DMS53 (cell line): ENCODE results near the gene REPS1.
"Not testable (repeated sequence)": the region's sequence is repeated elsewhere in the genome, so short reads cannot be mapped to it uniquely, and the experiment has no call there.

Experiments
- DNase-seq: peaks from one replicate; lab custom pipeline; 2025; lab: John Stamatoyannopoulos, UW

REPS1 gene

DNA sequence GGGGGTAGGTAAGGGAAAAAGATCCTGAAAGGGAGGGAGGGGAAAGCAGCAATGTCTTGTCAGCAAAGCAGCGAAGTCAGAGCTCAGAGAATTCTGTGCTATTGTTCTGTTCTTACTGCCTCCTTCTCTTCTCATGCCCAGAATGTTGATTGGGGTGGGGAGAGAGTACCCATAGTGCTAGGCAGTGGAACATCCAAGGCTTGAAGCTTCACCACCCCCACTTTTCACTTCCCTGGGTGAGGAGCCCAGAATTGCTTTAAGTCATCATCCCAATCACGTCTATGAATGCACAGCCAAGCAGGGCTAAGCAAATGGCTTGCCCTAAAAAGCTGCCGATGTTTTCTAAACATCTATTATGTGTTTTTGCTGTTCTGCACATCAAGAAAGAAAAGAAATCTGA lies 16.5 kb downstream of the REPS1 start:
- DNase-seq, result no peak

DNA sequence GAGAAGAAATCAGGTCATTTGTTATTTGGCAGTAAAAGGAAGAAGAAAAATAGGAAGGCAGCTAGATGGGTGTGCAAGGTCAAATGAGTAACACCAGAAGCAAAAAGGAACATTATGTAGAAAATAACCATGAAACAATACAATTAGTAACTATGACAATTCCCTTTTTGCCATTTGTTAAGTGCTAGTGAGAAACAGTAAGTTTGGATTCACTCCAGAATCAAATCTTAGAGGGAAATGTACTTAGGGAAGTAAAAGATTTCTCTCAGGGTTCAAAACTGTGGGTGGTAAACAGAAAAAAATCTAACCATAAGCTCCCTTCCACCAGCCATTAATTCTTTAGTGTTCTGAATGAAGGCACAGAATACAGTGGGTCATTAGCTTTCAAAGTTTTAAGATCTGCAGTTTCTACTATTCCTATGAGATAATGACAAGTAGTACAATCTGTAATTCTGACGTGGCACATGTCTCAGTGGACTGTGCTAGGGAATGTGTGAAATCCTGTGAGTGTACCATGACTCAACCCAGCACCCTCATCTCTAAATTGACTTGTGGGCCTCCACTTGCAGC lies 17.1 kb downstream of the REPS1 start:
- DNase-seq, result no peak

DNA sequence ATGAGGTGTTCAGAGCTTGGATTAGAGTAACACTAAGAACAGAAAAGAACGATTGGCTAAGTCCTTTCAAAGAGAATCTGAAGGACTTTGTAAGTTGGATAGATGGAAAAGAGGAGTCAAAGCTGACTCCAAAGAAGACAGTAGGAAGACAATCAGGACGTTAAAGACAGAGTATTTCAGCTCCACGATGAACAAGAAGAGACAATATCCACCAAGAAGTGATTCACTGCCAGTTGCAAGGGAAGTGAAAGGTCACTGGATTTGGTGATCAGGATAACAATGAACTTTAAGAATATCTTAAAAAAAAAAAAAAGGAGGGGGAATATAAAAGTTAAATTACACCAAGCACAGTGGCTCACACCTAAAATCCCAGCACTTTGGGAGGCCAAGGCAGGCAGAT lies 17.9 kb downstream of the REPS1 start:
- DNase-seq, result no peak

DNA sequence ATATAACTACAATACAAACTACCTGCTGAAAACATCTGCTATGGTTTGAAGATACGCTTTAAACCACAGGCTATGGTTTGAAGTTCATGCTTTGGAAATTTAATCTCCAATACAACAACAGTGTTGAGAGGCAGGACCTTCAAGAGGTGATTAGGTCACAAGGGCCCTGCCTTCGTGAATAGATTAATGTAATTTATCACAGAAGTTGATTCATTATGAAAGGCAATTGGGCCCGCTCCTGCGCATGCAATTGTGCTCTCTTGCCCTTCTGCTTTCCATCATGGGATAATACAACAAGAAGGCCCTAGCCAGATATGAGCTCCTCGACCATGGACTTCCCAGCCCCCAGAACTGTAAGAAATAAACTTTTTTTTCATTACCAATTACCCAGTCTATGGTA lies 21.2 kb downstream of the REPS1 start:
- no peak for DNase-seq

DNA sequence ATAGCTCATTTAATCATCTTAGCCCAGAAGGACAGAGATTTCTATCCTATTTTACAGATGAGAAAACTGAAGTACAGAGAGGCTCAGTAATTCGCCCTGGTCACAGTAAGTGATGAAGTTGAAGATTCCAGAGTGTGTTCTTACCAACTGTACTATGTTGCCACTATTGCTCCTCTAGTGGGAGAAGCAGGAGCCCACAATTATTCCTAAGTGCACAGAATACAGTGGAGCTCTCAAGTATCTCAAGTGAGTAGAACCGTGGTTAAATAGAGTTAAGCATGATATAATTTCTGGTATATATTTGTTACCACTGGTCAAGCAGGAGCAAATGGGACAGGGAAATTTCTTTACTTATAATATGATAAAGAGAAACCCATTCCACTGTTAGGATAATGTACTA lies 22.1 kb downstream of the REPS1 start:
- no peak for DNase-seq

DNA sequence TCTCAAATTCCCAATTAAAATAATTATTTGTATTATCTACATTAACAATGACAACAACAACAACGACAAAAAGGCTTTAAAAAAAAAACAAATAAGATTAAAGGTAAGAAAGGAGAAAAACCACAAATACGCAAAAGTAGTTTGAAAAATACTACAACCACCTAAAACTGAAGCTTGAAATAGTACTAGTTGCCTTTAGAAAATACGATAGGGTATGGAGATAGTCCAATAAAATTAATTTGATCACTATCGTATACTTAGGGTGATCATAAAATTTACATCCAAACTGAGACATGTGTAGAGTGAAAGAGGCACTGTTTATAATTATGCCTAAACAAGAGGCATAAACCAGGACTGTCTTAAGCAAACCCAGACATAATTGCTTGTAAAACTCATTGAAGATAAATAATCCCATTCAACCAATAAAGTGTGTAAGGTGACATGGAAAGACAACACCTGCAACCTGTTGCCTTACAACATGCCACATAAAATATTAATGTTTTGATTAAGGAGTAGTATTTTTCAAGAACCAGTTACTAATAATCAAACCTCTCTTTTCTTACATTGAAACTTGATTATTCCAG lies 22.7 kb downstream of the REPS1 start:
- no peak for DNase-seq

DNA sequence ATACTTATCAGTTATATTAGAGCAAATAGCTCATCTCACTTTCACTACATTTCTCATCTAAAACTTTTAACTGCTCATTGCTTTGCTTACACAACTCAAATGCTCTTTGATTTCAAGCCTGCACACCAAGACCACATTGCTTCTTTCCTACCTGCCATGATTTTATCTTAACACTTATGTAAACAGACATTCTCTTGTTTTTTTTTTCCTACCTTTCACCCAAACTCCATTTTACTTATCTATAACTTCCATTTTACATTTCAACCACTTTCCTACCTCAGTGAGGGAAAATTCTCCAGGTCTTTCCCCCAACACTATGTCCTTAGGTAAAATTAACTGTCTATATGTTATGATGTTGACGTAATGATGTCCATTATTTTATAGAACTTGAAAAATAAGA lies 24.0 kb downstream of the REPS1 start:
- no peak for DNase-seq

DNA sequence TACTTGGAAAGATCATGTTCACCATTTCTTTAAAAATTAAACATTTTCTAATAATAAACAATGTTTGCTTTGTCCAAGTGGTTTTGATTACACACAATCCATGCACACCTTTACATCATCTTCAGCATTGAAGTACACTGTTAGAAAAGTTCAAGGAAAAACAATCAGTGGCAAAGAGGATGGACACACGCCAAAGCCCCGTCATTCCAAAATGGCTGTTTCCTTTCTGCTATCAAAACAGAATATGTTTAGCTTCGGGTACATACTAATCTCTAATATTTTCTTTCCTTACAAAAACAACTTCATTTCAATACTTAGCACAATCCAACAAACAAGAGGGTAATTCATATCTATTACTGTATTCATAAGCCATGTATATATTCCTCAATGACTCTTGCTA lies 24.5 kb downstream of the REPS1 start:
- DNase-seq, result no peak

DNA sequence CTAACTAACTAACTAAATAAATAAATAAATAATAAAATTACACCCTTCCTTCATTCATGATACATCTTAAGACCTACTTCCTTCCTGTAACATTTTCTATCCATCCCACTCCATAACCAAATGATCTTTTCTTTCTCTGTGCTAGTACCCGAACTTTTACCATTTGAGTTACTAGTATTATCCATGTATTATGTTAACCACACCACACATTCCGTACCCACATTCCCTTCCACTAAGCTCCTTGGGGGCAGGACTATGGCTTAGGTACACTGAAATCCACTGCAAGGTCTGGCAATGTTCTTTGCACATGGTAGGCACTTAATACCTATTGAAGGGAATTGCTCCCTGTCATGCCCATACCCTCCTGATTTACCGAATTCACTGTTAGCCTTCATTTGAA lies 24.9 kb downstream of the REPS1 start:
- no peak for DNase-seq

DNA sequence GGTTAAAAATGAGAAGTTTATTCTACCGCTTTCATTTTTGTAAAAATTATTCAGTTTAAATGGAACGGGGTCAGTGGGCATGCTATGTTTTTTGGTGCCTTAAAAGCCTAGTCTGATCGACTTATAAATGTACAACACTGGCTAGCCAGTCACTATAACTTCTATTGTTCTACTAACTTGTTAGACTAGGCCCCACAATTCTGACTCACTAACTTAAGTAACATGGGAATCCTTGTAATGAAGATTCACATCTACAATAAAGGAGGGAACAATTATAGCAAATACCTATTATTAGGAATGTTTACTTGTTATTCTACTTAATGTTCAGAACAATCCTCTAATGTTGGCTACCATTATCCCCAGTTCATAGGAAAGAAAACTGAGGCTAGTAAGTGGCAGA lies 28.5 kb downstream of the REPS1 start:
- no peak for DNase-seq

DNA sequence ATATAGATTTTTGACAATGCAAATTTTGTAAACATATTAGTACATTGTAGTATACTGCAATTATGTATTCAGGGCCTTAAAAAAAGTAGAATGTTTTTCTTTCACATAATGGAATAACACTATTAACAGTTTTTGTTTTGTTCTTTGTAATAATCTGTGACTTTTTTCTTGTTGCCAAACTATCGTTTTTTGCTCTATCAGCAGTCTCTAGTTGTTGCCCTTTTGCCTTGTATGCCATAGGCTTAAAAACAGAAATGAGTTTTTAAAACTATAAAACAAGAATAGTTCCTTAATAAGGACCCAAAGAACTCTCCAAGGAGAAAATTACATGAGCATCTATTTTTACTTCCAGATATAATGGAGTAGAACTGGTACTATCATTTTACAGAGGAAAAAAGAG lies 29.5 kb downstream of the REPS1 start:
- DNase-seq, result no peak

DNA sequence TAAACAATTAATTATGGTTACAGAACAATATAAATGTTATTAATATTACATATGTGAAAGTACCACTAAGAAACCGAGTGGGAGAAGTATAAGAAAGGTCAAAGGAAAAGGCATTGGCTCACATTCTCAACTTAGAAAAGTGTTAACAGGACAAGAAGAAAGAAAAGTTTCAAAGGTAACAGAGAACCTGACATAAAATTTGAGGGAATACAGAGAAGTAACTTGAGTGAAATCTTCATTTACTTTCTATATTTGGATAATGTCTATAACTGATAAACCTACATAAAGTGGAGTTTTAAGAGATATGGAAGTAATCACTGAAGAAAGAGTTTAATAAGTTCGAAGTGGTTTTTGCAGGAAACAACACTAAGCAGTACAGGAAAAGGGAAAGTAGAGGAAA lies 30.1 kb downstream of the REPS1 start:
- DNase-seq, result no peak

DNA sequence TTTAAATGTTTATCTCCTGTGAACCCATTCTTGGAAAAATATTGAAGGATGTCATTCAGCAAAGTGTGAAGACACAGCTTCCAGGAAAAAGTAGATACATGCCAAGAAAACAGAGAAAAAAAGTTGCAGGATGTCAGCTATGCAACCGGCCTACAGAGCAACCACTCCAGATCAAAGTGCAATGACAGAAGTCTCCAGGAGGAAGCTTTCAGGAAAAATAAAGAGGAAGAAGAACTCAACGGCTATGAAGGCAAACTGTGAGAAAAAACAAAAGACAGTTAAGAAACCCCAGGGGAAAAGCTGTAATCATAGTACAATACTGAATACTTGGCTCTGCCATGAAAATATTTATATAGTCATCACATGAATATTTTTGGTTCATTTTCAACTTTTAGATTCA lies 30.6 kb downstream of the REPS1 start:
- DNase-seq, result peak; percentile 23

DNA sequence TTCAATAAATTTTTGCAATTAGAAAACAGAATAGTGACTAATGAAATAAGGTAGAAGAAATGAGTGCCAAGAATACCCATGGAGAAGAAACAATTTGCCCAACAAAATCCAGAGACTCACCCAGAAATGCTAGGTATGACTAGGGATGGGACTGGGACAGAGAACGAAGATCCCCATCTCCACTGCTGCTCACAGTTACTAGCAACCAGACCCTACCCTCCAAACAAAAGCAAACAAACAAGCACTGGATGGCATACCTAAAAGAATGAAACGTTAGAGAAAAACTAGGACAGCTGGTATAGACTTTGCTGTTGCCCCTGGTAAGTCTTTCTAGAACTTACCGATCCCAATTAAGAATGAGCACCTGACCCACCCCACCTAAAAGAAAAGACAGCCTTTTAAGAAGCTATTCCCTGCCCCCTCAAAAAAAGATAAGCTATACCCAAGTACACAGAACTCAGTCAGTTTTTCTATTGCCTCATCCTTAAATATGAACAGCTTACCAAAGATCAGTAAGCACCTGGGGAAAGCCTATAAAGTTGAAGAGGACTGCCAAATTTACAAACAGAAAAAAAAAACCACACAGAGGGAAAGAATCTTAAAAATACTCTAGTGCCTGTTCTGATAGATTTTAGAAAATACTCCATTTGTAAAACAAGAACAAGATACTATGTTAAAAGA lies 31.7 kb downstream of the REPS1 start:
- no peak for DNase-seq

DNA sequence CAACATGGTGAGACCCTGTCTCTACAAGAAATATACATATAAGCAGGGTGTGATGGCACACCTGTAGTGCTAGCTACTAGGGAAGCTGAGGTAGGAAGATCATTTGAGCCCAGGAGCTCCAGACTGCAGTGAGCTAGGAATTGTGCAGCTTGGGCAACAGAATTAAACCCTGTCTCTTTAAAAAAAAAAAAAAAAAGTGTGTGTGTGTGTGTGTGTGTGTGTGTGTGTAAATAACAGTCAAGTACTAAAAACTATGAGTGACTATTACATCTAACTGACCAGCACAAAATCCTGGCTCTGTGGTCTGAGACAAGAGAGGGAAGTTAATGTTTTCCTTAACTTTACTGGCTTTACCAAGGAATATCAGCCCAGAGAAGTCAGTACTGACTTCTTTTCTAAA lies 32.8 kb downstream of the REPS1 start:
- no peak for DNase-seq

DNA sequence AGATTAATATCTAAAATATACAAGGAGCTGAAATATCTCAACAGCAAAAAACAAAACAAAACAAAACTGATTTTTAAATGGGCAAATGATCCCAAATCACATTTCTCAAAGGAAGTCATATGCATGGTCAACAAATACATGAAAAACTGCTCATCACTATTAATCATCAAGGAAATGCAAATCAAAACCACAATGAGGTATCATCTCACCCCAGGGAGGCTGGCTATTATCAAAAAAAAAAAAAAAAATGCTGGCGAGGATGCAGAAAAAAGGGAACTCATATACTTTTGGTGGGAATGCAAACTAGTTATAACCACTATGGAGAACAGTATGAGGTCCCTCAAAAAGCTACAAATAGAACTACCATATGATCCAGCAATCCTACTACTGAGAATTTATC lies 34.6 kb downstream of the REPS1 start:
- no peak for DNase-seq

DNA sequence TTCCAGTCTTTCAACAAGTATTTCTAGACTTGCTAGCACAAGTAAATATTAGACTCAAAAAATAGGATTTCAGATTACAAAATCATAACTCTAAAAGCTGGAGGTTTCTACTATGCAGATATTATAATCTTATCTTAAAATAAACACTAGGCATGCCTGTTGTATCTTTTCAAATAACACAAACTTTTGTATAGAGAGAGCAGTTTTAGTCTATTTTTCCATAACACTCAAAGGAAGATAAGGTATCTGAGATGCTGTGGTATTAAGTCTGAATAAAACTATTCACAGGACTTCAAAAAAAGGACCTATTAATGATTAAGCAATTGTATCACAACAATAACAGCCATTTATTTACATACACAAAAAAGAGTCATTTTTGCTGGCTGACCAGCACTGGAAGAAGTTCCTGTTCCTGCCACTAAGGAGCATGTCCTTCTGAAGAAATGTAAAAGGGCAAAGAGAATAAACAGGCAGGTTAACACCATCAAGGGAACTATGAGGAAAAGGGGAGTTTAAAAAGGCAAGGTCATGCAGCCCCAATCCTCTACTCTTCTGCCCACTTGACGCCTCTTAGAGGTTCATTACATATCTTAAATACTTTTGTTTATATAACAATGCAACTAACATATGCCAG lies 39.4 kb downstream of the REPS1 start:
- peak; percentile 3 for DNase-seq

DNA sequence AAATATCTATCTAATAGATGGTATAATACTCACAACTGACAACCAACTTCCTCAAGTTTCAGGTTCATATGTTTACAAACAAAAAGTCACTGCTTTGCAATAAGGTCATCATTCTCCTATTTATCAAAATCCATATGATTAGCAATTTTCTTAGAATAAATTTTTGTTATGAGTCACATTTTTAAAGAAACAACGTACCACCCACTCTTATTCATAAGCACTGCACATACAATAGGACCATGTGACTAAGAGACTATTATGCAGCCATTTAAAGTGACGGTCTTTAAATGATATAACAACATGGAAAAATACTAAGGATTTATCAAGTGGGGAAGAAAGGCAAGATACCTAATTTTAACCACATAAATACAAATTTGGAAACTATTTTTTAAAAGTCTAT lies 40.0 kb downstream of the REPS1 start:
- no peak for DNase-seq

DNA sequence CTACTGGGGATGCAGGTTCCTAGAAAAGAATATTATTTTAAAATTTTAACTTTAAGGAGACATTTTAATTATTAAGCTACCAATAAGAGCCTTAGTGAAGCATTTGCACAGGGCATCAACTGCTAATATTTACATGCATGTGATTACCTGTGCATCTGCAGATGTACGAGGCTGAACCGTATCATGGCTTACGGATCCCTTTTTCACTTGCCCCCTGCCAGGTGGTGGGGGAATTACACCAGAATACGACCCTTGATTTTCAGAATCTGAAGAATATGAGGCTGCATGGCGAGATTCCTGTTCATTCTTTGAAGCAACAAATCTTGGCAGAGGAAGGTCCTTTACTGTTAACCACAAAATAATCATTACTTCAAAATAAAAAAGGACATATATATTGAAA lies 42.7 kb downstream of the REPS1 start:
- DNase-seq, result peak; percentile 14

DNA sequence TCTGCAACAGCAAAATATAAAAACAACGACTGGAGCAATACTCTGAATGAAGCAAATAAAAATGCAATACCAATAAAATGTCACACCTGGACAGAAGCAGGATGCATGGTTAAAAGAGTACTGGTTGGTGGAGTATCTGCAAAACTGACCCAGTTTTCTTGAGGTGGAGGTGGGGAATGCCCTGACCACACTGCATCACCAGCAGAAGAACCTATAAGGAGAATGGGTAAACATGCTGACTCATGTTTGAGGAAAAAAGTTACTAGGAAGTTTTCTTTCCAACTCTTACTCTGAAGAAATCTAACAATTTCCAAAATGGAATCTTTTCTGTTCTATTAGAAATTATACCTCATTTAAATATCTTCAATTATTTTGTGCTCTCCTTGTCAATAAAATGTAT lies 43.6 kb downstream of the REPS1 start:
- no peak for DNase-seq

DNA sequence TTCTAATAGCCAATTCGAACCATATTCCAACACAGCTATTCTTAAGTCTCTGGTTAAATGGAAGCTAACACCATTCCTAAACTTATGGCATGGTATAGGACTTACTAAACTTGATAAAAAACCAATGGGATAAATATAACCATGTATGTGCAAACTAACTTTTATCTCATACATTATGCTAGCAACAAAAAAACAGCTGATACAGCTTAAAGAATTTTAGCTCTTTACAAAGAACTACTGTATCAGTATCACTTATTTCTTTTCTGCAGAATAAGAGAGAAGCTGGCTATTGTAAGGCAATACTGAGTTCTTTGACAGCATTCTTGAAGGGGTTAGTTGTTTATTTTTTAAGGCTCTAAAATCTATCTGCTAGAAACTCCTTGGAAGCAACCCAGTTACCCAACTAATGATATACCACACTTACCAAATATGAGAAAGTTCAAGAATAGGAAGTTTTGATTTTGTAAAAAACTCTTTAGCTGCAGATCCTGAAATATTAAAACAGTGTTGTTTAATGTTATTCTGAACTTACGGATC lies 44.9 kb downstream of the REPS1 start:
- no peak for DNase-seq

DNA sequence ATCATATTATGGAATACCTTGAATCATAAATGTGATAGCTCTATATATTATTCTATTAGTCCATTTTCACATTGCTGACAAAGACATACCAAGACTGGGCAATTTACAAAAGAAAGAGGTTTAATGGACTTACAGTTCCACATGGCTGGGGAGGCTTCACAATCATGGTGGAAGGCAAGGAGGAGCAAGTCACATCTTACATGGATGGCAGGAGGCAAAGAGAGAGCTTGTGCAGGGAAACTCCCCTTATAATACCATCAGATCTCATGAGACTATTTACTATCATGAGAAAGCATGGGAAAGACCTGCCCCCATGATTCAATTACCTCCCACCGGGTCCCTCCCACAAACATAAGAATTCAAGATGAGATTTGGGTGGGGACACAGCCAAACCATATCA lies 51.2 kb downstream of the REPS1 start:
- not testable (repeated sequence) for DNase-seq

DNA sequence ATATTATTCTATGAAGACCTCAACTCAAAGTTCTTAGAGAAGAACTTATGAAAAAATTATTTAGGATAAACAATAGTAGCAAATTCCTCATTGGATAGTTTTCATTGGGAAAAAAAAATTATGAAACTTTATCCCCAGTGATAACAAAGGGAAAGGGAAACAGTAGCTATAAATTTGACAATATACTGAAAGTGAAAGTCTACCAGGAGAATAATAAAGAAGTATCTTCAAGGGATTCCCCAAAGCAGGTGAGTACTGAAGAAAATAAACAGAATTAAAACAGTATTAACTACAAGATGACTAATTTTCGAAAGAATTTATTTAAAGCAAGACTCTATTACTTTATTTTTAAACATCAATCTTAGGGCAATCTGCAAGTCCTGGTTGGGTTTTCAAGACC lies 56.4 kb downstream of the REPS1 start:
- DNase-seq, result no peak
